Measurements from ENCODE around the gene QSOX1. TPM values are rescaled to one million over a fixed set of nuclear protein-coding genes. Genes with fewer than 3 reads are reported as not detected.
A peak's percentile ranks its signal among the peaks of the same experiment; 100 is the strongest.
"Not testable (repeated sequence)": the region's sequence is repeated elsewhere in the genome, so short reads cannot be mapped to it uniquely, and the experiment has no call there.

The QSOX1 gene
- total RNA-seq, 2 donors from 2014 or later, result 42.1 to 42.3 TPM

GRCh38 chr1:180193141-180194047, 38.7 kb downstream of the QSOX1 start:
- DNase-seq (ENCODE audit: low spot score in 2 of 2) (no peak), ATAC-seq (no peak)
- Mint-ChIP-seq H3K9me3 (no peaks in the 10 kb centered on the region), H3K36me3 (no peaks in the 10 kb centered on the region), H3K27ac (peak overlapping the region; percentile 54 to 83)

- no peaks in the 10 kb centered on the region for H3K36me3 Mint-ChIP-seq
- no peak for ATAC-seq
- no peaks in the 10 kb centered on the region for H3K9me3 Mint-ChIP-seq
- no peak for DNase-seq (ENCODE audit: low spot score in 2 of 2)
- H3K27ac Mint-ChIP-seq, result no peak overlapping the region
These were observed 39.4 kb downstream of the QSOX1 start for GRCh38 chr1:180194048-180194425.

- Mint-ChIP-seq H3K27ac (peak overlapping the region in 1 of 2 donors; percentile 58), H3K36me3 (no peaks in the 10 kb centered on the region), H3K9me3 (no peaks in the 10 kb centered on the region)
- DNase-seq (ENCODE audit: low spot score in 2 of 2) (no peak), ATAC-seq (no peak)
These were observed 40.0 kb downstream of the QSOX1 start for GRCh38 chr1:180194546-180195207.

- no peaks in the 10 kb centered on the region for H3K9me3 Mint-ChIP-seq
These were observed 40.7 kb downstream of the QSOX1 start for GRCh38 chr1:180195401-180195800.

GRCh38 chr1:180195916-180196315, 41.2 kb downstream of the QSOX1 start:
- Mint-ChIP-seq H3K36me3 (no peaks in the 10 kb centered on the region), H3K9me3 (no peaks in the 10 kb centered on the region), H3K27ac (no peak overlapping the region)
- no peak for DNase-seq (ENCODE audit: low spot score in 2 of 2)
- ATAC-seq, result no peak

More at GRCh38 chr1:180195401-180195800, 40.7 kb downstream of the QSOX1 start:
- no peak for ATAC-seq
- no peak for DNase-seq (ENCODE audit: low spot score in 2 of 2)
- H3K27ac Mint-ChIP-seq, result no peak overlapping the region
- H3K36me3 Mint-ChIP-seq, result no peaks in the 10 kb centered on the region

GRCh38 chr1:180196436-180197003, 41.9 kb downstream of the QSOX1 start:
- ATAC-seq, result no peak
- DNase-seq (ENCODE audit: low spot score in 2 of 2), result no peak
- no peaks in the 10 kb centered on the region for H3K9me3 Mint-ChIP-seq
- H3K36me3 Mint-ChIP-seq, result no peaks in the 10 kb centered on the region
- no peak overlapping the region for H3K27ac Mint-ChIP-seq

GRCh38 chr1:180197231-180197630, 42.6 kb downstream of the QSOX1 start:
- DNase-seq (ENCODE audit: low spot score in 2 of 2), result no peak
- H3K9me3 Mint-ChIP-seq, result no peaks in the 10 kb centered on the region
- H3K36me3 Mint-ChIP-seq, result no peaks in the 10 kb centered on the region
- H3K27ac Mint-ChIP-seq, result no peak overlapping the region
- no peak for ATAC-seq

- Mint-ChIP-seq H3K36me3 (no peaks in the 10 kb centered on the region), H3K9me3 (no peaks in the 10 kb centered on the region), H3K27ac (no peak overlapping the region)
- ATAC-seq, result no peak
- DNase-seq (ENCODE audit: low spot score in 2 of 2), result no peak
These were observed 43.5 kb downstream of the QSOX1 start for GRCh38 chr1:180198196-180198595.

- Mint-ChIP-seq H3K36me3 (no peaks in the 10 kb centered on the region), H3K27ac (no peak overlapping the region), H3K9me3 (no peaks in the 10 kb centered on the region)
- ATAC-seq (no peak), DNase-seq (ENCODE audit: low spot score in 2 of 2) (no peak)
These were observed 43.9 kb downstream of the QSOX1 start for GRCh38 chr1:180198611-180199010.

- no peak for DNase-seq (ENCODE audit: low spot score in 2 of 2)
- no peaks in the 10 kb centered on the region for H3K9me3 Mint-ChIP-seq
- H3K36me3 Mint-ChIP-seq, result no peaks in the 10 kb centered on the region
- ATAC-seq, result no peak
- H3K27ac Mint-ChIP-seq, result no peak overlapping the region
These were observed 44.3 kb downstream of the QSOX1 start for GRCh38 chr1:180199018-180199417.

- no peaks in the 10 kb centered on the region for H3K9me3 Mint-ChIP-seq
These were observed 47.0 kb downstream of the QSOX1 start for GRCh38 chr1:180201451-180202200.

GRCh38 chr1:180202588-180202987, 47.9 kb downstream of the QSOX1 start:
- not testable (repeated sequence) for ATAC-seq; DNase-seq (ENCODE audit: low spot score in 2 of 2); H3K36me3 Mint-ChIP-seq; H3K9me3 Mint-ChIP-seq; H3K27ac Mint-ChIP-seq

More at GRCh38 chr1:180201451-180202200, 47.0 kb downstream of the QSOX1 start:
- DNase-seq (ENCODE audit: low spot score in 2 of 2), result no peak
- H3K36me3 Mint-ChIP-seq, result no peaks in the 10 kb centered on the region
- peak overlapping the region in 1 of 2 donors; percentile 48 for H3K27ac Mint-ChIP-seq
- ATAC-seq, result no peak

GRCh38 chr1:180204231-180204630, 49.6 kb downstream of the QSOX1 start:
- Mint-ChIP-seq H3K27ac (no peak overlapping the region), H3K9me3 (no peaks in the 10 kb centered on the region), H3K36me3 (no peaks in the 10 kb centered on the region)
- no peak for DNase-seq (ENCODE audit: low spot score in 2 of 2)
- ATAC-seq, result no peak

GRCh38 chr1:180206581-180206980, 51.9 kb downstream of the QSOX1 start:
- Mint-ChIP-seq H3K27ac (no peak overlapping the region), H3K36me3 (no peaks in the 10 kb centered on the region), H3K9me3 (no peaks in the 10 kb centered on the region)
- DNase-seq (ENCODE audit: low spot score in 2 of 2) (no peak), ATAC-seq (peak in 1 of 2 donors; percentile 19)

- no peak overlapping the region for H3K27ac Mint-ChIP-seq
These were observed 53.6 kb downstream of the QSOX1 start for GRCh38 chr1:180208264-180208663.

GRCh38 chr1:180210008-180210620, 55.4 kb downstream of the QSOX1 start:
- Mint-ChIP-seq H3K9me3 (no peaks in the 10 kb centered on the region), H3K36me3 (no peaks in the 10 kb centered on the region), H3K27ac (no peak overlapping the region)
- no peak for ATAC-seq
- no peak for DNase-seq (ENCODE audit: low spot score in 2 of 2)

More at GRCh38 chr1:180208264-180208663, 53.6 kb downstream of the QSOX1 start:
- no peak for DNase-seq (ENCODE audit: low spot score in 2 of 2)
- Mint-ChIP-seq H3K9me3 (no peaks in the 10 kb centered on the region), H3K36me3 (no peaks in the 10 kb centered on the region)
- no peak for ATAC-seq
